ENCODE measurements around the gene MACROD2.

Gene MACROD2

DNA sequence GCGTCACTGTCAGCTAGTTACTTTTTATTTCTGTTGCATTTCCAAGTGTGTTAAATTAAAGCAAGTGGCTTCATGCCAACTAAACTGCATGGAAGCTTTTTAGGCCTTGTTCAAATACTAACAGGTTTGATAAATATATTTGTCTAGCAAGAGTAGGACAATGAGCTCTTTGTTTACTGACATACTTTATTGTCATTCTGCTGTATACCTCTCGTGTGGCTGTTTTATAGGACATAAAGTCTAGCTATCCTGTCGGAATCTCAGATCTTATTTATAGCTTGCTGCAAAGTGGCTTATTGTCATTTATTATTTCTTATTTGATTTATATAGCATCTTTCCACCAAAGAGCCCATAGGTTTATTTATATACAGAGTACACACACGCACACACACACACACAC is 1866.9 kb downstream of the MACROD2 start:
- DNase-seq: no peak

DNA sequence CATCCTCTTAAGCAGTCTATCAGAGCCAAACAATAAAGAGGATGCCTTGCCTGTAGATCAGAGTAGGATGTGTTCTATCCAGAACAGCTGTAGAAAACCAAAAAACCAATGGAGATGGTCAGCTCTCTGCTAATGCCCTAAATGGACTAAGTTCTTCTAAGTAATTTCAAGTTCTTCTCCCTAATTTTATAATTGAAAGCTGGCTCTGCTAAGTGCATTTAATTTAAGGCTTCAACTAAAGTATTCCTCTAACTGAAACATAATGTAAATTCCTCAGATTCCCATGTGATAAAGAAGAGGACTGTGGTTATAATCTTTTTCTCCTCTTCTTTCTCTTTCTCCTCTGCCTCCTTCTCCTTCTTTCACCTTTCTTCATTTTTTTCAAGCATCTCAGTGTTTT is 1868.4 kb downstream of the MACROD2 start:
- no peak for DNase-seq

DNA sequence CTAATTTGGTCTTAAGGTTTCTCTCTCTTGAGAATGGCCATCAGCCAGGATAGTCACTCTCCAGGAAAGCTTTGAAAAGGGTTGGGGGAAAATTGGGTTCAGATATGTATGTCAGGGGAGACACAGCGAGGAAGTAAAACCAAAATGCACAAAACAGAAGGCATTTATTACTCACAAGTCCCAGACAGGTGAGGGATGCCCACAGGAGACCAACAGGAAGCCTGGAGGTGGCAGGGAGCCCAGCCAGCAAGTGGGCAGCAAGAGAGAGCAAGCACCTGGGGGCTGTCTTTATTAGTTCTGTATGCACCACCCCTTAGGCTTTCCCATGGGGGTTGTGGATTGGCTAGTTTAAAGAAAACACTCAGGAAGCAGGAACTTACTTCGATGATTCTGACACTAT is 1870.2 kb downstream of the MACROD2 start:
- DNase-seq: no peak

DNA sequence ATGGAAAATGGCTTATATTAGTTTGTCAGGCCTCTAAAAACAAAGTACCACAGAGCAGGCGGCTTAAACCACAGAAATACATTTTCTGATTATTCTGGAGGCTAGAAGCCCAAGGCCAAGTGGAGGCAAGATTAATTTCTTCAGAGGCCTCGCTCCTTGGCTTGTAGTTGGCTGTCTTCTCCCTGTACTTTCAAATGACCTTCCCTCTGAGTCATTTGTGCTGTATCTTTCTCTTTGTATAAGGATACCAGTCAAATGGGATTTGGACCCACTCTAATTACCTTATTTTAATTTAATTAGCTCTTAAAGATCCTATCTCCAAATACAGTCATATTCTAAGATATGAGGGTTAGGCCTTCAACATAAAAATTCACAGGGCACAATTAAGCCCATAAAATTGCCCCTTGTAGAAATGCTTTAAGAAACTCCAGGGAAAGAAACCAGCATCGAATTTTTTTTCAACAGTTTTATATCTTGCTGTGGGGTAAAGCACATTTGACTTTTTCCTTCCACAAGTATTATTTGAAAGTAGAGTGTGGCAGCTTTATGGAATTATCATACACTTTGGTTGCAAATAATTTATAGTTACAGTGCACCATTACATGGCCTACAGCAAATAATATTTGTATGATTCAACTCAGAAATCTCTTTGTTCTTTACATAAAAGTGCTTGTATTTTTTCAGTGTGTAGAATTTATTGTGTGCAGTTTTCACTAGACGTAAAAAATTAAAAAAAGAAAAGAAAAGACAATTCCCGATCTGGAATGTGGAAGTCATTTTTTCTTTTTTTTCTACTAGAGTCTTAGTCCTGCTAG is 1871.8 kb downstream of the MACROD2 start:
- no peak for DNase-seq

DNA sequence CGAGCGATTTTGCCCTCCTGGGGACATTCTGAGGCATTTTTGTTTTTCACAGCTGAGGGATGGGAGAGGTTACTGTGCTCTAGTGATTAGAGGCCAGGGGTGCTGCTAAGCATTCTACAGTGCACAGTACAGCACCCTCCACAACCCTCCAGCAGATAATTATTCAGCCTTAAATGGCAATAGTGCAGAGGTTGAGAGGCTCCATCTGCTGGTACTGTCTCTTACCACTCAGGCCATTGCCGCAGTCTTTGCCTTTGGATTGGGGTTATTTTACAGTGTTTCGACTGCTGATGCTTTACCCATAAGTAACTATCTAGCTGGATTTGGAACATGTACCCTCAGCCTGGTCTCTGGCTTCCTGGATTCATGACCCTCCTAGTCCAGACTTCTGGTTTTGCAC is 1872.6 kb downstream of the MACROD2 start:
- DNase-seq: no peak

DNA sequence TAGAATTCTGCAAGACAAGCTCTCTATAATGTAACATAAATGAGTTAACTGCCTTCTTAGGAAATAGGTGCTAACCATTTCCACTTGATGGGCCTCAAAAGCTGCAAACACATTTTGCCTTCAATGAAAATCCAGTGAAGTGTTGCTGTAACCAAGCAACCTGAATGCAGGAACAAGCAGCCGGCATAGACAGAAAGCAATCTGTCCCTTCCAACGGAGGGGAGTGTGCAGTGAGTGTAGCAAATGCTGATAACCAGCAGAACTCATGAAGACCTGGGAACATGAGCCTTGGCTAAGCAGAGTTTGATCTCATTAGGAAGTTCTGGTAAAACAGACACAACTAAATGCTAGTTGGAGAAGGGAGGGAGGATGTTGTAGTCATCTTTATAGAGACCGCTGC is 1880.1 kb downstream of the MACROD2 start:
- no peak for DNase-seq

DNA sequence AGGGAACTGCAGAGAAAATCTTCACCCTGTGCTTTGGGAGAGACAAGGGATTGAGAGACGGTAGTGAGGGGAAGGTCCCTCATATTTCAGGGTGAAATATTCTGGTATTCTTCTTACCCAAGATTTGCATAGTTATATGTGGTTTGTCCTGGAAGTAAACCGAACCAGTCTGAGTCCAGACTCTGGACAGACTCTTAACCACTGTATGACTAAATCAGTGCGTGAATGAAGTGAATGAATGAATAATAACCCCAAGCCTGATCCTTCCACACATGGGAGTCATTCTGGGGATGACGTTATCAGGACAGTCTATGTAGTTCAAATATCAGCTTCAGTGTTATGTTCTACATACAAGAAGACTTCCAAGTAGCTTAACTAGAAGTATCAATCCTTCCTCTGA is 1887.2 kb downstream of the MACROD2 start:
- DNase-seq: no peak

DNA sequence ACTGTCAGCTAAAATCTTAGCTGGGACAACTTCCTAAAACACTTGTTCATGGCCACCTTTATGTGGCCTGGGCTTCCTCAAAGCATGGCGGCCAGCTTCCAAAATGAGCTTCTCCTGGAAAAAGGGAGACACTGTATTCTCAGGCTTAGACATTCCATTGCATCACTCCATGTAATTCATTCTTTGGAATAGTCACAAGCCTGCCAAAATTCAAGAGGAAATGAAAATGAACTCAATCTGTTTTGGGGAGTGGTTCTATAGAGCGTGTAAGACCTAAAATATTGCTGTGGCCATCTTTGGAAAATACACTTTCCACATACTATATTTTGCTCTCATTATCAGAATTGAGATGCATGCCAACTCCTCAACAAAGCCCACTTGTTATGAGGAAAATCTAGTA is 1890.9 kb downstream of the MACROD2 start:
- DNase-seq: no peak

DNA sequence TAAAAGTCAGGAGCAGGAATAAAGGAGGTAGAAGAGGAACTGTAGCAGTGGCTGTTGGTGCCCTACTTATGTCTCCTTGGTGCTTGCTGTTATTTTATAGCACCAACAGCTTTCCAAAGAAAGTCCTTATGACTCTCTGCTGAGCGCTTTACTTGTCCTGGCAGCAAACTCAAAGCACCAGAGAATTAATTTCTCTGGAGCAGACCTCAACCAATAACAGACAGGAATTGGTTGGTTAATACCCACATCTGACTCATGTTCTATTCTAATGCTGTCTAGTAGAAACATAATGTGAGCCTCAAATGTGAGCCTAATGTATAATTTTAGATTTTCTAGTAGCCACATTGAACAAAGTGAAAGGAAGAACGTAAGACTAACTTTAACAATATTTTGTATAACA is 1892.1 kb downstream of the MACROD2 start:
- no peak for DNase-seq

DNA sequence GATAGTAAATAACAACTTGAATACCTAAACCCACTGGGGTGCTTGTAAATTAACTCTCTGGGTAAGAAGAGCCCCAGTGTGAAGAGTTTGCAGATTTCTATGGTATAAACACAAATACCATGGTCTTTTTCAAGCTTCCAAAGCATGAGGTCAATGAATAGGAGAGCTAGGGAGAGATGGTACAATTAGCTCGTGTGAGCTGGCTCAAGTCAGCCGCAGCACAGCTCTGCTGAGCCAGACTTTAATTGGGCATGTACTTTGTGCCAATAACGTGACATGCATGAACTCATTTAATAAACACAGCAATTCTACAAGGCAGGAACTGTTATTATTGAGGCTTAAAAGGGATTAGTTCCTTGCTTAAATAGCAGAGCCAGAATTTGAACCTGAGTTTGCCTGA is 1893.7 kb downstream of the MACROD2 start:
- no peak for DNase-seq

DNA sequence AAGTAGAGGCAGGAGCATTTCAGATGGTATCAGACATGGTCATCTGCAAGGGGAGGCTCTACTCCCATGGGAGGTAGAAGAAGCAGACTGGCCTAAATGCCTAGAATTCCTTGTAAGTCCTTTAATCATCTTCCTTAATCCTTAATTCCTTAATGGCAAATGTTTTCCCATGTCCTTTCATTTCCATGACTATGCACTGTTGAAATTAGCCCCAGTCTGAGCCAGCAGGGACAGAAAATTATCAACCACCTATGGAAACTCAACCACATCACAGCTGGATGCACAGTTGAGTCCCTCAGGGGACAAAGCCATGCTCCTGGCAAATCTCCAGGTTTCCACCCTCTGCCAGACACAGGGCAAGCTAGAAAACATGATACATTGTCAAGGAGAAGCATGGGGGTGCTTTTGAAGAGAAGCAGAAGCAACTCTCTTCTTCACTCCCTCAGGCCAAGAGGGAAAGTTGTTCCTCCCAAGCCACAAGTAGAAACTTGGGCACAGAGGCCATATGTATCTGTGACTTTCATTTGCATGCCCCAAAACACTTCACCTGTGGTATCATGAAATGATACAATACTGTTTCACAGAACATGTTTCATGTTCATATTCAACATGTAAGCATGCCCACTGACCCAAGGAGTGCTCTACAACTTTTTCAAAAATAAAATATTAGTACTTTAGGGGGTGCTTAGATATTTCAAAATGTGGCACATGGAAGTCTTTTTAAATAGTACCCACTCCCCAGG is 1894.4 kb downstream of the MACROD2 start:
- no peak for DNase-seq

DNA sequence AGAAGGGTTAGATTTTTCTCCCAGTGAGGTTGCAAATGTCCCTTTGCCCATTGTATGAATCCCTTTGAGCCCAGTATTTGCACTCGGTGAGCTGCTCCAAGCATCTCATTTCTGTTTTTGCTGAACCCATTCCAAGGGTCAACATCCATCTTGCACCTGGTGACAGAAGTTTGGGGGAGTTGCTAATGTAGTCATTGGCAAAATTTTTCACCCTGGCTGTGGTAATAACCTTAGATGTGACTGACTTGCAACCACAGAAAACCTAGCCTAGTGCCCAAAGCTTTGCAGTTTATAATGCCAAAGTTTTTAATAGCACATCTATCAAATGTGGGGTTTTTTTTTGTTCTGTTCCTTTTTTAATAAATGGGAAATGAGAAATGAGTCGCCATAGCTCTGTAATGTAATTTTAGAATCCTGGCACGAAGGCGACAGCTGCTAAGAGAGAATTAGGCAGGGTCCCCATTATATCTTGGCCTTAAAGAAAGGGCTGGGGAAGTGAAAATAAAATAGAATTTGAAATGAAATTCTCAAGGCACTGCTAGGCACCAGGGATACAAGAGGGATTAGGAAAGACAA is 1895.2 kb downstream of the MACROD2 start:
- no peak for DNase-seq

DNA sequence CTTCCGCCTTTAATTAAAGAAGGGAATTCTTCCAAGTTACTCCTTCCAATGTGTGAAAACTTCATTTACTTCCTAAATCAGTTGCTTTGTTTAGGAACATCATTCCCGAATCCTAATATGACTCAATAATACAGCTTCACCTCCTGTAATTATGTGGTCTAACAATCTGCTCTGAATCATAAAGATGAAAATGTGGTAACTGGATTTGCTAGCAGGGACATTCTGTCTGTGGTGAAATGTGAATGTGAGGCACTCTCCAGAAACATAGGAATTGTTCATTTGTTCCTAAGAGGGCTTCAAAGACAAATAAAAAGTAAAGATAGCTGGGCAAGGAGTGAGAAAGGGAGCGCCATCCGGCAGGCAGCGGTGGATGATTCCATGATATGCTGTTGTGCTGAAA is 1899.8 kb downstream of the MACROD2 start:
- no peak for DNase-seq

DNA sequence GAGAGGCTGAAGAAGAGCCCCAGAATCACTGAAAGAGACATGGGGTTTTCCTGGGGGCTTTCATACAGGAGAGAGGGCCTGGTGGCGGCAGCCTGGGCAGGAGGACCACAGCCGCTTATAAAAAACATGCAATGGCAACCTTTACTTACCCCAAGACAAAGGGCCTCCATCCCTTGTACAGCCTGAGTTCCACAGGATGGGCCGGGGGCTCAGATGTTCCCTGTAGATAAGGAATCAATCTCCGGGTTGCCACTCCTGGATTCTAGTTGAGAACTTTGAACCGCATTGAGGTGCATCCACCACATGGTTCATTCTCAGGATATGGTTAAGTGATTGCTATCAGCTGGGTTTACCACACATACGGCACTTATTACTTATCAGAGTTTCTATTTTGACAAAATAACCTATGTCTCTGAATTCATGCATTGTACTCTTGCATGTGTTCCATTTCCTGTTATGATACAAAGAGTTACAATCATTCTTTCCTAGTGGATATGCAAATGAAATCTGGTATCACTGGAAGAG is 1900.3 kb downstream of the MACROD2 start:
- no peak for DNase-seq

DNA sequence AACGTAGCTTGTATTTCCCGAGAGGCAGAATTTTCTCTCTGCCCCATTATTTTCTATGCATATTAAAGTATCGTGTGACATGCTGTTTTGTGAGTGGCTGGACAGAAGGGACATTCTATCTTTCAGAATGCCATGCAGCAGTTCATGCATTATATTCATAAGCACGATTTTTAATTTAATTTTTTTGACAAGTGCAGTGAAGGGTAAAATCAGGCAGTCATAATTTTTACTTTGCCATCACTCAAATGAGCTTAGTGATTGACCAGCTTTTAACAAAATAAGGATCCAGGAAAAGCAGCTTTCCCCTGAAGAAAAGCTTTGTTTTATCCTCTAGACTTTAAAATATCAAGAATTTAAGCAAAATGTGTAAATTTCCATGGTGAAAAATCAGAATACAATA is 1904.7 kb downstream of the MACROD2 start:
- DNase-seq: no peak

DNA sequence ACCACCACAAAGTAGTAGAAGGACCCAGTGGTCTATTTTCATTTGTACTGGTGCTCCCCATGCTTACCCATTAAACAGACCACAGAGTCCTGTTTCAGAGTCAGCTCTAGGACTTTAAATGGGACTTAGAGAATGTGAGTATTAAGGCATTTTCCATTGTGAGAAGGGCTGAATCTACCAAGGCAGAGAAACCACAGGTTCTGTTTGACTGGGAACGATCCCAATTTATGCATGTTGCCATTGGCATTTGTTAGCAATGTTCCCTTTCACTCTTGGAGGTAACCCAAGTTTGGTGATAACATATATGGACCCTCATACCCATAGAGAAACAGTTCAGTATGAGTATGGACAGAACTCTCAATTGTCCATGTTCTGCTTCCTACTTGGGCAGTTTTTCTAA is 1905.1 kb downstream of the MACROD2 start:
- no peak for DNase-seq

DNA sequence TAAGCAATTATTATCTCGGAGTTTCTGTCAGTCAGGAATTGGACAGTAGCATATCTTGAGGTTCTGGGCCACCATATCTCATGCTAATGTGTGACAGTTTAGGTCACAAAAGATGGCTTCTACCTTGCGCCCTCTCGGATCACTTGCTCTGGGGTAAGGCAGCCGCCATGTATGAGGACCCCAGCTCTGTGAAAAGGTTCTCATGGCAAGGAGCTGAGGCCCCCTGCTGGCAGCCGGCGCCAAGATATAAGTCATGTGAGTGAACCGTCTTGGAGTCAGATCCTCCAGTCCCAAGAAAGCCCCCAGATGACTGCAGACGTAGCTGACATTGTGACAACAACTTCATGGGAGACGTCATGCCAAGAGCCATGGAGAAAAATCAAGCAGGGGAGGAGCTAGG is 1907.2 kb downstream of the MACROD2 start:
- no peak for DNase-seq

DNA sequence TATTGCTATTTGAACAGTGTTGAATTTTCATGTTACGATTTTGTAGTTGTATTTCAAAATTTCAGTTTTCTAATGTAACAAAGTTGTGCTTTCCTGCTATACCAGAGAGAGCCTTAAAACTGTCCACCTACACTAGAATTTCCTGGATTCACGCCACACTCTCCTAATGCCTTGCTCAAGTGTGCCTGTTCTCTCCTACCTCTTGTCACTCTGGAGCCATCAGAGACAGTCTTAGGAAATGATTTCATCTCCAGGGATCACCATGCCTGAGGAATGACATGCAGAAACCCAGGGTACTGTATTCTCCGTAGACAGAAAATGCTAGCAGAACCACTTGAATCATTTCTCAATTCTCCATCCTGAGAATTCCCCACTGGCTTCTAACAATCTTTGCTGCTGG is 1910.3 kb downstream of the MACROD2 start:
- DNase-seq: no peak

DNA sequence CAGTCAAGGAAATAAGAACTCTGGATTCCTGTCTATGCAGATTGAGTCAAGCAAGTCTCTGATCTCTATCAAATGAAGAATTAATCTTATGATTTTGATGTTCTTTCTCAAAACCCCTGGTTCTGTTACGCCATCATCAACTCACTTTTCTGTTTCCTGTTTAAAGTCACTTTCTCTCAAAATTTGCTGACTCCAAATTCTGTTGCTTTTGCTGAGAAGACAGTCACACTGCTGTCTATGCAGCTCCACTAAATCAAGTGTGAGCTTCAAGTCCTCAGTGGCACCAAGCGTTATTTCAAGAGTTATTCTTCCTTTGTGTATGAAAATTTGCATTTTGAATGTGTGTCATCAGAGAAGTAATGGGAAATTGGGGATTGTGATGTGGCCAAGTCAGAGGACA is 1914.7 kb downstream of the MACROD2 start:
- DNase-seq: no peak

DNA sequence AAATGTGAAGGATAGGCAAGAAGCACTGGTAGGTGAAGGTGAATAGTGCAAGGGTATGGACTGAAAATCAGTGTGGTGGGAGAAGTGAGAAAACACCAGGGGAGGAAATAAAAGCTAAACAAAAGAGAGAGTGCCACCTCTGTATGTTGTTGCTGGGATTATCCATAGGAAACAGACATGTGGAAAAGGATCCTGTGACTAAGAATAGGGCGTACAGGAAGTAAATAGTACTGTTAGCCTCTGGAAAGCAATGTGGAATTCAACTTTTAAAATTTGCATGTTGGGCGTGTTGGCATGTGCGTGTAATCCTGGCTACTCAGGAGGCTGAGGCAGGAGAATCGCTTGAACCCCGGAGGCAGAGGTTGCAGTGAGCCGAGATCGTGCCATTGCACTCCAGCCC is 1916.3 kb downstream of the MACROD2 start:
- no peak for DNase-seq

DNA sequence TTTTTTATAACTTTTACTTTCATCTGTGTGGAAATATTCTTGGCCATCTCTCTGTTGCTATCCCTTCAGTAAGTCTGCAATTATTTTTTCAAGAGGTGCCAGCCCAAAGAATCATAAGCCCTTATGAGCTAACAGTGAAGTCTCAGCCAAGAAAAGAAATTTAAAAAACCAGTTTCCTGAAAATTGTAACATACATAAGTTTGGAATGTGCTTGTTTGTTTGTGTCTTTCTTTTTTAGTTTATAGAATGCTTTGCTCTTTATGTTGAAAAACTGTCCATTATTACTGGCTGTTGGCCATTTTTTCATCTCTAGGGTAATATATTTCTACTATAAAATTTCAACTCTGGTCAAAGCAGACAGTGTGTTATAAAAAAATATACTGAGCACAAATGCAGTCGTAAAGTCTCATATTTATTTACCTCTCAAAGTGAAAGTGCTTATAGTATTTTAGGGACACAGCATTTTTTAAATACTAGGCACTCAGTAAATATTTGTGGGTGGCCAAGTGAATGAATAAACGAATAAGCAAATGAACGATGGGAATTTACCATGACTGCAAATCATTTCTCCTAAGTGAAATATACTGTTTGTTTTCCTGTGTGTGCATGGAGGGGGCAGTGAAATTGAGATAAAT is 1918.2 kb downstream of the MACROD2 start:
- no peak for DNase-seq

DNA sequence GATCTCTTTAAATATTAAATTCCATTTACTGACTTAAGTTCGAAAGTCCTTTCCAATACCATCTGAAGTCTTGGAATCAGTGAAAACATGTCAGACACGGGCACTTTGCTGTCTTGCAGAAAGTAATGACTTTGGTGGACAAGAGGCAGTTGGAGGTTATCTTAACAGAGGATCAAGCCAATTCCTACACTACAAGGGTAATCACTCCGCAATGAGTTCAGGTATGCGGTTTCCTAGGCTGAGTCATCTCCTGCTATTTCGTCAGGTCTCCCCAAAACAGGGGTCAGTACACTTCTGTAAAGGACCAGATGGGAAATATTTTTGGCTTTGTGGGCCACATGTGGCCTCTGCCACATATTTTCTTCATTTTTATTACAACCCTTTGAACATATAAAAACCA is 1921.3 kb downstream of the MACROD2 start:
- no peak for DNase-seq

DNA sequence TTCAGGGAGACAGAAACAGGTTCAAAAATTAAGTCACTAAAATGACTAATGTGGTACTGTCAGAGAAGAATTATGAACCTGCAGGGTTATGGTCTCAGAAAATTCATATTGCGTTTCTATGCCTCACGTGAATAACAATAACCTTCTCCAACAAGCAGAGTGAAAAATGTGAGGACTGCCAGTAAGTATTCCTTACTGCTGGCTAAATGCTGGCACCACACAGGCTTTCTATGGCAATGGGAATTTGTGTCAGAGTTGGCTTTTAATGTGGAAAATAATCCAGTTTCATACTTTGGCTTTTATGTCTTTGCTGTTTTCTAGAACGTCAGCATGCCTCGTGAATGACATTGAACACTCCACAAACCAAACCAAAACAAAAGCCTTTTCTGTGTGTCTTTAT is 1922.0 kb downstream of the MACROD2 start:
- no peak for DNase-seq

DNA sequence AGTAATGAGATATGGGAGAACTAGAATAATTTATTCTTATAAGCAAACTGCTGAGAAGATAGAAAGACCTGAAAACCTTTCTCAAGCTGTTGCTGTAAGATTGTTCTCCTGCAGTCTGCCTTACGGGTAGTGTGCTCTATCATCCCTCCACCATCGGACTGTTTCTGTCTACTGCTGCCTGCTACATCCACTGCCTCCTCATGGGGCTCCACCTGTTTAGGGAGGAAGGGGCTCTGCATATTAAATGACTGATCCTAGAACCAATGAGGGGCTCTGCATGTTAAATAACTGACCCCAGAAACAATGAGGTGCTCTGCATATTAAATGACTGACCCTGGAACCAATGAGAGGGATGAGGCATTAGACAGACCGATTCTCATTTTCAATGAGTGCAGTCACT is 1923.3 kb downstream of the MACROD2 start:
- DNase-seq: no peak
